Measurements from ENCODE around the gene PDE11A. TPM values are rescaled to one million over a fixed set of nuclear protein-coding genes. Genes with fewer than 3 reads are reported as not detected.

The PDE11A gene
- total and polyA plus RNA-seq, 2 of the 13 experiments (the other 11 are each of a cell fraction or from before 2014, with no cell fraction given): 1.2 to 1.7 TPM

DNA sequence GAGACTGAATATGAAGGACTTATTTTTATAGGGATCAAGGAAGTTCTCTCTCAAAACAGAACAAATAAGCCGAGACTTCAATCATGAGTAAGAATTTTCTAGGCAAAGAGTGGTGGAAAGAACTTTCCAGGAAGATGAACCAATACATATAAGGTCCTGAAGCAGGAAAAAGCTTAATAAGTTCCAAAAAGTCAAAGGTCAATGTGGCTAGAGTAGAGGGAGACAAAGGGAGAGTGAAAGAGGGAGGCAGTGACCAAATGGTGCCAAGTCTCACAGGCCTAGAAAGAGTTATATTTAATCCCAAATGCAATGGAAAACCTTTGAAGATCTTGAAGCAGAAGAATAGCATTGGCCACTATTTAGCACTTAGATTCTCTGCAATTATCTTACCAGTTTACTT, 56.0 kb downstream of the PDE11A start:
- Histone ChIP-seq H2AFZ (ENCODE audit: low read length) (no peak overlapping the region), H3K27me3 (ENCODE audit: control insufficient read depth in 1 of 2, insufficient read depth in 2 of 2, low read length in 2 of 2) (no peaks in the 10 kb centered on the region), H4K20me1 (ENCODE audit: insufficient read depth, low read length) (no peaks in the 10 kb centered on the region), H3K9ac (ENCODE audit: insufficient read depth, low read depth, low read length) (no peak overlapping the region), H3K4me2 (ENCODE audit: low read depth, low read length) (no peak overlapping the region), H3K4me3 (replicated peaks in 1 of 3; ENCODE audit: insufficient read depth in 1 of 3, low read depth in 2 of 3, low read length in 3 of 3) (no peak overlapping the region), H3K4me1 (ENCODE audit: insufficient read depth, low read length) (no peaks in the 10 kb centered on the region), H3K9me3 (ENCODE audit: low read length) (no peaks in the 10 kb centered on the region), H3K36me3 (replicated peaks in 1 of 2; ENCODE audit: control insufficient read depth in 1 of 2, insufficient read depth in 2 of 2, low read length in 2 of 2) (no peaks in the 10 kb centered on the region), H3K27ac (ENCODE audit: extremely low read length, insufficient read depth, low read length) (no peak overlapping the region), H3K79me2 (ENCODE audit: insufficient read depth, low read length) (no peaks in the 10 kb centered on the region)
- BruUV-seq (replicated peaks): no TSS peak
- in situ Hi-C loops (cut with HindIII; ENCODE audit: extremely low pct_ligation_motif_present, low pct_unique_long_range_greater_than_20kb) (no loop called here), intact Hi-C loops (cut with micrococcal nuclease; ENCODE audit: unreplicated experiment) (no loop called here)
- ATAC-seq: no peak
- POLR2A ChIA-PET: no interaction called here
- CTCF ChIA-PET (ENCODE audit: low intra/inter-chr PET ratio, low total read pairs): no interaction called here
- DNase-seq (ENCODE audit: low spot score): no peak
- WGBS (ENCODE audit: low lambda C conversion rate): 2% methylated on average over 1 of the region's 1 CpG
- no peak for FAIRE-seq
- no peak for TF ChIP-seq SALL2 (CRISPR knock-in tag; IDR thresholded peaks at IDR 0.05)
- TF ChIP-seq ADNP (CRISPR knock-in tag; IDR thresholded peaks at IDR 0.05): no peak
- TF ChIP-seq ZNF556 (CRISPR knock-in tag; IDR thresholded peaks at IDR 0.05; ENCODE audit: borderline replicate concordance): no peak
- TF ChIP-seq IKZF1 (IDR thresholded peaks at IDR 0.05): no peak
- no peak for TF ChIP-seq RBFOX2 (IDR thresholded peaks at IDR 0.05; ENCODE audit: low read depth, low read length)
- TF ChIP-seq, protein P1, sequence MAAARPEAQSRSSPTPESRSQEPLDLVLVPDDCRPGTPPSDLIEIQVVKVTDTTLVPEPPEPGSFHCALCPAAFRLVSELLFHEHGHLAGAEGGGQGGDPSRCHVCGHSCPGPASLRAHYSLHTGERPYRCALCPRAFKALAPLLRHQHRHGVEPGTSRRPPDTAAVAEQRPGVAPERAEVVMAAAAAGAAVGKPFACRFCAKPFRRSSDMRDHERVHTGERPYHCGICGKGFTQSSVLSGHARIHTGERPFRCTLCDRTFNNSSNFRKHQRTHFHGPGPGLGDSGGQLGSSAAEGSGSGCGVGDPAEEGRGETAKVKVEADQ (CRISPR knock-in tag; IDR thresholded peaks at IDR 0.05; ENCODE audit: borderline replicate concordance): no peak
- TF ChIP-seq, protein P2, sequence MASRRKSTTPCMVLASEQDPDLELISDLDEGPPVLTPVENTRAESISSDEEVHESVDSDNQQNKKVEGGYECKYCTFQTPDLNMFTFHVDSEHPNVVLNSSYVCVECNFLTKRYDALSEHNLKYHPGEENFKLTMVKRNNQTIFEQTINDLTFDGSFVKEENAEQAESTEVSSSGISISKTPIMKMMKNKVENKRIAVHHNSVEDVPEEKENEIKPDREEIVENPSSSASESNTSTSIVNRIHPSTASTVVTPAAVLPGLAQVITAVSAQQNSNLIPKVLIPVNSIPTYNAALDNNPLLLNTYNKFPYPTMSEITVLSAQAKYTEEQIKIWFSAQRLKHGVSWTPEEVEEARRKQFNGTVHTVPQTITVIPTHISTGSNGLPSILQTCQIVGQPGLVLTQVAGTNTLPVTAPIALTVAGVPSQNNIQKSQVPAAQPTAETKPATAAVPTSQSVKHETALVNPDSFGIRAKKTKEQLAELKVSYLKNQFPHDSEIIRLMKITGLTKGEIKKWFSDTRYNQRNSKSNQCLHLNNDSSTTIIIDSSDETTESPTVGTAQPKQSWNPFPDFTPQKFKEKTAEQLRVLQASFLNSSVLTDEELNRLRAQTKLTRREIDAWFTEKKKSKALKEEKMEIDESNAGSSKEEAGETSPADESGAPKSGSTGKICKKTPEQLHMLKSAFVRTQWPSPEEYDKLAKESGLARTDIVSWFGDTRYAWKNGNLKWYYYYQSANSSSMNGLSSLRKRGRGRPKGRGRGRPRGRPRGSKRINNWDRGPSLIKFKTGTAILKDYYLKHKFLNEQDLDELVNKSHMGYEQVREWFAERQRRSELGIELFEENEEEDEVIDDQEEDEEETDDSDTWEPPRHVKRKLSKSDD (CRISPR knock-in tag; IDR thresholded peaks at IDR 0.05; ENCODE audit: low read depth): no peak
- TF ChIP-seq, protein P3, sequence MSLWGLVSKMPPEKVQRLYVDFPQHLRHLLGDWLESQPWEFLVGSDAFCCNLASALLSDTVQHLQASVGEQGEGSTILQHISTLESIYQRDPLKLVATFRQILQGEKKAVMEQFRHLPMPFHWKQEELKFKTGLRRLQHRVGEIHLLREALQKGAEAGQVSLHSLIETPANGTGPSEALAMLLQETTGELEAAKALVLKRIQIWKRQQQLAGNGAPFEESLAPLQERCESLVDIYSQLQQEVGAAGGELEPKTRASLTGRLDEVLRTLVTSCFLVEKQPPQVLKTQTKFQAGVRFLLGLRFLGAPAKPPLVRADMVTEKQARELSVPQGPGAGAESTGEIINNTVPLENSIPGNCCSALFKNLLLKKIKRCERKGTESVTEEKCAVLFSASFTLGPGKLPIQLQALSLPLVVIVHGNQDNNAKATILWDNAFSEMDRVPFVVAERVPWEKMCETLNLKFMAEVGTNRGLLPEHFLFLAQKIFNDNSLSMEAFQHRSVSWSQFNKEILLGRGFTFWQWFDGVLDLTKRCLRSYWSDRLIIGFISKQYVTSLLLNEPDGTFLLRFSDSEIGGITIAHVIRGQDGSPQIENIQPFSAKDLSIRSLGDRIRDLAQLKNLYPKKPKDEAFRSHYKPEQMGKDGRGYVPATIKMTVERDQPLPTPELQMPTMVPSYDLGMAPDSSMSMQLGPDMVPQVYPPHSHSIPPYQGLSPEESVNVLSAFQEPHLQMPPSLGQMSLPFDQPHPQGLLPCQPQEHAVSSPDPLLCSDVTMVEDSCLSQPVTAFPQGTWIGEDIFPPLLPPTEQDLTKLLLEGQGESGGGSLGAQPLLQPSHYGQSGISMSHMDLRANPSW (CRISPR knock-in tag; IDR thresholded peaks at IDR 0.05; ENCODE audit: borderline replicate concordance): no peak
- TF ChIP-seq, protein P4, sequence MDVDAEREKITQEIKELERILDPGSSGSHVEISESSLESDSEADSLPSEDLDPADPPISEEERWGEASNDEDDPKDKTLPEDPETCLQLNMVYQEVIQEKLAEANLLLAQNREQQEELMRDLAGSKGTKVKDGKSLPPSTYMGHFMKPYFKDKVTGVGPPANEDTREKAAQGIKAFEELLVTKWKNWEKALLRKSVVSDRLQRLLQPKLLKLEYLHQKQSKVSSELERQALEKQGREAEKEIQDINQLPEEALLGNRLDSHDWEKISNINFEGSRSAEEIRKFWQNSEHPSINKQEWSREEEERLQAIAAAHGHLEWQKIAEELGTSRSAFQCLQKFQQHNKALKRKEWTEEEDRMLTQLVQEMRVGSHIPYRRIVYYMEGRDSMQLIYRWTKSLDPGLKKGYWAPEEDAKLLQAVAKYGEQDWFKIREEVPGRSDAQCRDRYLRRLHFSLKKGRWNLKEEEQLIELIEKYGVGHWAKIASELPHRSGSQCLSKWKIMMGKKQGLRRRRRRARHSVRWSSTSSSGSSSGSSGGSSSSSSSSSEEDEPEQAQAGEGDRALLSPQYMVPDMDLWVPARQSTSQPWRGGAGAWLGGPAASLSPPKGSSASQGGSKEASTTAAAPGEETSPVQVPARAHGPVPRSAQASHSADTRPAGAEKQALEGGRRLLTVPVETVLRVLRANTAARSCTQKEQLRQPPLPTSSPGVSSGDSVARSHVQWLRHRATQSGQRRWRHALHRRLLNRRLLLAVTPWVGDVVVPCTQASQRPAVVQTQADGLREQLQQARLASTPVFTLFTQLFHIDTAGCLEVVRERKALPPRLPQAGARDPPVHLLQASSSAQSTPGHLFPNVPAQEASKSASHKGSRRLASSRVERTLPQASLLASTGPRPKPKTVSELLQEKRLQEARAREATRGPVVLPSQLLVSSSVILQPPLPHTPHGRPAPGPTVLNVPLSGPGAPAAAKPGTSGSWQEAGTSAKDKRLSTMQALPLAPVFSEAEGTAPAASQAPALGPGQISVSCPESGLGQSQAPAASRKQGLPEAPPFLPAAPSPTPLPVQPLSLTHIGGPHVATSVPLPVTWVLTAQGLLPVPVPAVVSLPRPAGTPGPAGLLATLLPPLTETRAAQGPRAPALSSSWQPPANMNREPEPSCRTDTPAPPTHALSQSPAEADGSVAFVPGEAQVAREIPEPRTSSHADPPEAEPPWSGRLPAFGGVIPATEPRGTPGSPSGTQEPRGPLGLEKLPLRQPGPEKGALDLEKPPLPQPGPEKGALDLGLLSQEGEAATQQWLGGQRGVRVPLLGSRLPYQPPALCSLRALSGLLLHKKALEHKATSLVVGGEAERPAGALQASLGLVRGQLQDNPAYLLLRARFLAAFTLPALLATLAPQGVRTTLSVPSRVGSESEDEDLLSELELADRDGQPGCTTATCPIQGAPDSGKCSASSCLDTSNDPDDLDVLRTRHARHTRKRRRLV (CRISPR knock-in tag; IDR thresholded peaks at IDR 0.05): no peak
- TF ChIP-seq FOXA1 (IDR thresholded peaks at IDR 0.05): no peak
- no peak for TF ChIP-seq FOXA1 (CRISPR knock-in tag; IDR thresholded peaks at IDR 0.05)
- TF ChIP-seq ZNF782 (CRISPR knock-in tag; IDR thresholded peaks at IDR 0.05; ENCODE audit: borderline replicate concordance): no peak
